ENCODE results near the gene SMIM5.
"Not testable (repeated sequence)": the region's sequence is repeated elsewhere in the genome, so short reads cannot be mapped to it uniquely, and the experiment has no call there.

The SMIM5 gene

DNA sequence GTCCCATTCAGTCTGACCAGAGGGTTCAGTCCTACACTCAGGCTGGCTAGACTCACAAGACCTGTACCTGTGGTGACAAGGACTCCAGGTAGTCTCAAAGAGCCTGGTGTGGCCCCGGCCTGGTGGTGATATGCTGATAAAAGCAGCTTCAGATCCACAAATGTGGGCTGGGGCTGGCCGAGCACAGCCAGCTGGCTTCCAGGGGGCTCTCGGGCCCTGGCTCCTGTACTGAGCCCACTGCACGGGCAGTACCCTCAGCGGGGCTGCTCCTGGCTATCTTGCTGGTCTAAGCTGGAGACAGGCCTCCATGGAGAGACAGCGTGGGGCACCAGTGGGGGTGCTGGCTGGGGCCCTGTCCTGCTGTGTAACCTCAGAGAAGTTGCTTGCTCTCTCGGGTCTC lies 4.3 kb downstream of the SMIM5 start:
- Histone ChIP-seq H3K27me3 (replicated peaks; ENCODE audit: insufficient read depth, low read length) (no peaks in the 10 kb centered on the region), H3F3A (ENCODE audit: insufficient read depth, low read length) (0 out of 2 replicates have a peak, but pooled peaks cover 3% of the 10 kb centered on the region), H2AFZ (ENCODE audit: low read length) (no peak overlapping the region), H3K4me1 (ENCODE audit: low read length) (peaks cover 25% of the 10 kb centered on the region), H3K4me3 (ENCODE audit: low read length) (no peak overlapping the region), H3K9me2 (replicated peaks; ENCODE audit: insufficient read depth, low read length) (no peaks in the 10 kb centered on the region), H3K9ac (ENCODE audit: low read length) (no peak overlapping the region), H3K36me3 (replicated peaks; ENCODE audit: insufficient read depth, low read length) (no peaks in the 10 kb centered on the region), H4K20me1 (ENCODE audit: insufficient read depth, low read length) (no peaks in the 10 kb centered on the region), H3K27ac (ENCODE audit: low read length) (no peak overlapping the region), H3K9me3 (replicated peaks; ENCODE audit: insufficient read depth, low read length) (no peaks in the 10 kb centered on the region), H3K79me2 (ENCODE audit: low read length) (0 out of 2 replicates have a peak, but pooled peaks cover 6% of the 10 kb centered on the region), H3K4me2 (ENCODE audit: low read depth, low read length) (no peak overlapping the region)
- DNase-seq, result no peak
- no peak for TF ChIP-seq EZH2 (optimal IDR thresholded peaks at IDR 0.05; ENCODE audit: low read depth, low read length)
- no peak for TF ChIP-seq EZH2phosphoT487 (IDR thresholded peaks at IDR 0.05; ENCODE audit: low read length)
- no peak for TF ChIP-seq CTCF (IDR thresholded peaks at IDR 0.05; ENCODE audit: low read length)

DNA sequence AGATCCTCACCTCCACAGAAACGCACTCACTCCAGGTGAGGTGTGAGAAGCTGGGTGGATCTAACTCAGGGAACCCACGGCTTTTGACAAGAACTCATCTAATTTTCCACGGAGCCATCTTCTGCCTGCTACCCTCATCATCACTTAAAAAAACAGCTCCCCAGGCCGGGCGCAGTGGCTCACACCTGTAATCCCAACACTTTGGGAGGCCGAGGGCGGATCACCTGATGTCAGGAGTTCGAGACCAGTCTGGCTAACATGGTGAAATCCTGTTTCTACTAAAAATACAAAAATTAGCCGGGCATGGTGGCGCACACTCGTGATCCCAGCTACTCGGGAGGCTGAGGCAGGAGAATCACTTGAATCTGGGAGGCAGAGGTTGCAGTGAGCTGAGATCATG lies 4.8 kb downstream of the SMIM5 start:
- not testable (repeated sequence) for H3K9ac ChIP-seq (ENCODE audit: low read length); H3K79me2 ChIP-seq (ENCODE audit: low read length); H3K9me2 ChIP-seq (replicated peaks; ENCODE audit: insufficient read depth, low read length); H3K36me3 ChIP-seq (replicated peaks; ENCODE audit: insufficient read depth, low read length); H3K9me3 ChIP-seq (replicated peaks; ENCODE audit: insufficient read depth, low read length); H3F3A ChIP-seq (ENCODE audit: insufficient read depth, low read length); H3K4me3 ChIP-seq (ENCODE audit: low read length); DNase-seq; H3K27me3 ChIP-seq (replicated peaks; ENCODE audit: insufficient read depth, low read length); H4K20me1 ChIP-seq (ENCODE audit: insufficient read depth, low read length); H2AFZ ChIP-seq (ENCODE audit: low read length); H3K27ac ChIP-seq (ENCODE audit: low read length); H3K4me2 ChIP-seq (ENCODE audit: low read depth, low read length)
- peaks cover 29% of the 10 kb centered on the region for H3K4me1 ChIP-seq (ENCODE audit: low read length)

DNA sequence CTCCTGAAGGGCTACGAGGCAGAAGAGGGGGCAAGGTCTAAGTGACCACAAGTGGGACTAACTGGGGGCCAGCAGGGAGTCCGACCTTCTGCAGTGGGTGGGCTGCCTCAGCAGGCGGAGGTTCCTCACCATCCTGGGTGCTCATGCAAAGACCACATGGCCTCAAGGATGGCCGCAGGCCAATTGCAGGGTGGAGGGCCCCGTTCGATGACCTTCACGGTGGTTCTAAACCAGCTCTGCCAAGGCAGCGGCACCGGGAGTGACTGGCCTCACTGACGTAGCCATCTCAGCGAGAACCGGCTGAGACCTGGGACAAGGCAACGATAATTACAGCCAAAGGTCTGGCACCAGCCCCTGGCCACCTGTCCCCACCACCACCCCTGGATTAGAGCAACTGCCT lies 5.7 kb downstream of the SMIM5 start:
- TF ChIP-seq EZH2 (optimal IDR thresholded peaks at IDR 0.05; ENCODE audit: low read depth, low read length), result no peak
- no peak for TF ChIP-seq CTCF (IDR thresholded peaks at IDR 0.05; ENCODE audit: low read length)
- peaks cover 29% of the 10 kb centered on the region for H3K4me1 ChIP-seq (ENCODE audit: low read length)
- H3F3A ChIP-seq (ENCODE audit: insufficient read depth, low read length), result 0 out of 2 replicates have a peak, but pooled peaks cover 5% of the 10 kb centered on the region
- no peaks in the 10 kb centered on the region for H3K27me3 ChIP-seq (replicated peaks; ENCODE audit: insufficient read depth, low read length)
- no peaks in the 10 kb centered on the region for H4K20me1 ChIP-seq (ENCODE audit: insufficient read depth, low read length)
- H3K9me3 ChIP-seq (replicated peaks; ENCODE audit: insufficient read depth, low read length), result no peaks in the 10 kb centered on the region
- H3K9ac ChIP-seq (ENCODE audit: low read length), result no peak overlapping the region
- no peaks in the 10 kb centered on the region for H3K9me2 ChIP-seq (replicated peaks; ENCODE audit: insufficient read depth, low read length)
- H3K27ac ChIP-seq (ENCODE audit: low read length), result no peak overlapping the region
- peaks cover 18% of the 10 kb centered on the region; the same call in 1 of the 2 replicates for H3K79me2 ChIP-seq (ENCODE audit: low read length)
- no peaks in the 10 kb centered on the region for H3K36me3 ChIP-seq (replicated peaks; ENCODE audit: insufficient read depth, low read length)
- no peak for DNase-seq
- no peak overlapping the region for H3K4me3 ChIP-seq (ENCODE audit: low read length)
- H3K4me2 ChIP-seq (ENCODE audit: low read depth, low read length), result no peak overlapping the region
- H2AFZ ChIP-seq (ENCODE audit: low read length), result no peak overlapping the region

GRCh38 chr17:75639327-75639726 lies 6.1 kb downstream of the SMIM5 start:
- TF ChIP-seq CTCF (IDR thresholded peaks at IDR 0.05; ENCODE audit: low read length) (no peak), EZH2phosphoT487 (IDR thresholded peaks at IDR 0.05; ENCODE audit: low read length) (no peak), EZH2 (optimal IDR thresholded peaks at IDR 0.05; ENCODE audit: low read depth, low read length) (no peak)
- no peaks in the 10 kb centered on the region for H3K9me3 ChIP-seq (replicated peaks; ENCODE audit: insufficient read depth, low read length)
- peaks cover 27% of the 10 kb centered on the region for H3K4me1 ChIP-seq (ENCODE audit: low read length)
- H3K9ac ChIP-seq (ENCODE audit: low read length), result no peak overlapping the region
- no peak for DNase-seq
- H3K27me3 ChIP-seq (replicated peaks; ENCODE audit: insufficient read depth, low read length), result no peaks in the 10 kb centered on the region
- no peaks in the 10 kb centered on the region for H3K9me2 ChIP-seq (replicated peaks; ENCODE audit: insufficient read depth, low read length)
- no peak overlapping the region for H2AFZ ChIP-seq (ENCODE audit: low read length)
- H3K4me2 ChIP-seq (ENCODE audit: low read depth, low read length), result no peak overlapping the region
- no peaks in the 10 kb centered on the region for H4K20me1 ChIP-seq (ENCODE audit: insufficient read depth, low read length)
- peaks cover 18% of the 10 kb centered on the region; the same call in 1 of the 2 replicates for H3K79me2 ChIP-seq (ENCODE audit: low read length)
- H3K36me3 ChIP-seq (replicated peaks; ENCODE audit: insufficient read depth, low read length), result no peaks in the 10 kb centered on the region
- peaks cover 7% of the 10 kb centered on the region; the same call in 1 of the 2 replicates for H3F3A ChIP-seq (ENCODE audit: insufficient read depth, low read length)
- no peak overlapping the region for H3K4me3 ChIP-seq (ENCODE audit: low read length)
- no peak overlapping the region for H3K27ac ChIP-seq (ENCODE audit: low read length)

Data from MM.1S (cell line).